NAMALWA (cell line): ENCODE results near the gene TSPEAR.
A peak's percentile ranks its signal among the peaks of the same experiment; 100 is the strongest.
"Not testable (repeated sequence)": the region's sequence is repeated elsewhere in the genome, so short reads cannot be mapped to it uniquely, and the experiment has no call there.

Experiments
- DNase-seq: peaks from one replicate; pipeline ENCODE4 v3.0.0-alpha.2; 2015; ENCODE audit warnings: low spot score

Gene TSPEAR

GRCh38 chr21:44568667-44569556 lies 142.5 kb downstream of the TSPEAR start:
- no peak for DNase-seq

- no peak for DNase-seq
Observed at GRCh38 chr21:44568261-44568660, 143.1 kb downstream of the TSPEAR start.

DNA sequence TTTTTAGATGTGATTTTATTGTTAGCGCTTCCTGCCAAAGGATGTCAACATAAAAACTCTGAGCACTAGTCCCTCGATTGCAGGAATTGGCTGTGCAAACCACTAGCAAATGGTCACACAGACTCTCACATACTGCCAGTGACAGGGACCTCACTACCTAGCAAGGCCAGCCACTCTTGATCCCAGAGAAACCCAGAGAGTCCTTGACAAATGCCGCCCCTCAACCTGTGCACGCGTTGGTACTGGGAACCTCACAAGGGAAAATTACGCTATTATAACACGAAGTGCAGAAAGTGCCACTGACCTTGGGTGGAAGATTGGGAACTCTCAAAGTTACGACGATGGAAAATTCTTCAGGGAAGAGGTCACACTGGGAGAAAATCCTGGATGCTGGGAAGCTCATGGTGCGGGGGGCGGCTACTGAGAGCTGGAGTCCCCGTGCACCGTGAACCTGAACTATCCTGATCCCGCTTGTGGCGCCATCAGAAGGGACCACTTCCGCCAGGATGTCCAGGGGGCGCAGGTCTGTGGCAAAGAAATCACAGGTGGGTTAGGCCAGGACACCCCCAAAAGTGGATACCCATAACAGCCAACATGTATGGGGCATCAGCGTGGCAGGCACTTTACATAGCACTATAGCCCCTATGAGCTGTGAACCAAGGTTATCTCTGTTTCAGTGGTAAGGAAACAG lies 143.7 kb downstream of the TSPEAR start:
- no peak for DNase-seq

DNA sequence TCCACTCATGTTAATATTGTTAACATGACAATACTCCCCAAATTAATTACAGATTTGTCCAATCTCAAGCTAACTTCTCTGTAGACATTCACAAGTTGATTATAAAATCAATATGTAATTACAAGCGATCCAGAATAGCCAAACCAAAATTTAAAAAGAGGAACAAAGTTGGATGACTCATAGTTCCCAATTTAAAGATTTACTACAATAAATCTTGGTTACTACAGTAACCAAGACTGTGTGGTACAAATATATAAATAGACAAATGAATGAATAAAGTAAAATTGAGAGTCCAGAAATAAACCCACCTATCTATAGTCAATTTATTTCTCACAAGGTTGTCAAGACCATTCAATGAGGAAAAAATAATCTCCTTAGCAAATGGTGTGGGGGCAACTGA lies 145.0 kb downstream of the TSPEAR start:
- peak; percentile 13 for DNase-seq

GRCh38 chr21:44564886-44565598 lies 146.3 kb downstream of the TSPEAR start:
- no peak for DNase-seq

- no peak for DNase-seq
Observed at GRCh38 chr21:44564099-44564498, 147.3 kb downstream of the TSPEAR start.

GRCh38 chr21:44558695-44559094 lies 152.7 kb downstream of the TSPEAR start, which contains the start of gene KRTAP10-3:
KRTAP10-3 (minus strand) TSS chr21:44558795; CDS start chr21:44558715, 80 bp downstream.
- no peak for DNase-seq

DNA sequence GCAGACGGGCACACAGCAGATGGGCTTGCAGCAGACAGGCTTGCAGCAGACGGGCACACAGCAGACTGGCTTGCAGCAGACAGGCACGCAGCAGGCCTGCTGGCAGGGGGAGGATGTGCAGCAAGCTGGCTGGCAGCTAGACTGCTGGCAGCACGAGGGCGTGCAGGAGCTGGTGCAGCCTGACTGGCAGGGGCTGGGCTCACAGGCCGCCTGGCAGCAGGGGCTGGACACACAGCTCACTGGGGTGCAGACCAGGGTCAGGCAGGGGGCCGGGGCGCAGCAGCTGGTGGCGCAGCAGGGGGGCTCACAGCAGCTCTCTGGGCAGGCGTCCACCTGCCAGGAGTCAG lies 153.1 kb downstream of the TSPEAR start:
- DNase-seq: not testable (repeated sequence)

DNA sequence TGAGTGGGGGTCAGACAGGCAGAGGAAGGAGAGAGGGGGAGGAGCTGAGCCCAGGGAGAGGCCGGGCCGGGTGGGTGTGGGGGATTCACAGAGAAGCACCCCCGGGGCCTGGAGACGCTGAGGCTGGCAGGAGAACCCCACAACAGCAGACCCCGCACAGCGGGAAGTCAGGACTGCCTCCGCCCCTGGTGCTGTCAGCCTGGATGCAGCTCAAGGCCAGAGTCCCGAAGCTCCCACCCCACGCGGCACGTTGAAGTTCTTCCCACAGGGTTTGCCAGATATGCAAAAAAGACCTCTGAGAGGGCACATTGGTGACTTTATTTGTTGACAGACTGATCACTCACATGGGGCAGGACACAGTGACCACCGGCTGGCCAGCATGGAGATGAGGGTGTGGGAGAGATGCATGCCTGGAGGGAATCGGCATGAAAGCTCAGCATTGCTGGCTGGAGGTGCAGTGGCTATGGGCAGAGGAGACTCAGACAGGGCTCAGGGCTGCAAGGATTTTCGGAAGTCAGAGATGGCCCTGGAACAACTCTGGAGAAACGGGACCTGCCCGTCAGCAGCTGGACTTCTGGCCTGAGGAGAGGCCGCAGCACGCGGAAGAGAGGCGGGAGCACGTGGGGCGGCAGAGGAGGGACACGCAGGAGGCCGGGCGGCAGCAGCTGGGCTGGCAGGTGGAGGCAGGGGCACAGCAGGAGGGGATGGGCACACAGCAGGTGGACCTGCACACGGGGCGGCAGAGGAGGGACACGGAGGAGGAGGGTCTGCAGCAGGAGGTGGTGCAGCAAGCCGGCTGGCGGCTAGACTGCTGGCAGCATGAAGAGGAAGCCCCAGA lies 153.7 kb downstream of the TSPEAR start:
- no peak for DNase-seq

DNA sequence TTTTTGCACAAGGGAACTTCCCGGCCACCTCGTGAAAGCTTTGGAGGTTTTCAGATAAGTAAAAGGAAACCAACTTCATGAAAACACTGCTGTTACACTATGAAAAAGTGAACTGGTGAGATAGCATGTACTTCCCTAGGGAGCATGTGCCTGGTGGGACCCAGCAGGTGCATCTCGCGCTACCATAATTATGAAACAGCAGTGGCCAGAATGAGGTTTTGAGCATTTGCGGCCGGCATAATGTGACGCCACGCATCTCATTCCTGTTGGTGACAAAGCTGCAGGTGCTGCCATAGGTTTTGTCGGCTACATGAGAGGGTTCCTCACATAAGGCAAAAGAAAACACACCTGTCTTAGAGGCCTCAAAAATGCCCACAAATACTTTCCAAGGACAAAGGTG lies 154.5 kb downstream of the TSPEAR start:
- peak; percentile 14 for DNase-seq

GRCh38 chr21:44555200-44555875 lies 156.0 kb downstream of the TSPEAR start:
- no peak for DNase-seq

- DNase-seq: no peak
Observed at GRCh38 chr21:44552681-44553080, 158.7 kb downstream of the TSPEAR start.

- no peak for DNase-seq
Observed at GRCh38 chr21:44552136-44552535, 159.2 kb downstream of the TSPEAR start.

- DNase-seq: no peak
Observed at GRCh38 chr21:44551340-44551961, 159.9 kb downstream of the TSPEAR start, which contains the start of gene KRTAP10-2. KRTAP10-2 (minus strand) TSS chr21:44551505; CDS start chr21:44551458, 47 bp downstream.

DNA sequence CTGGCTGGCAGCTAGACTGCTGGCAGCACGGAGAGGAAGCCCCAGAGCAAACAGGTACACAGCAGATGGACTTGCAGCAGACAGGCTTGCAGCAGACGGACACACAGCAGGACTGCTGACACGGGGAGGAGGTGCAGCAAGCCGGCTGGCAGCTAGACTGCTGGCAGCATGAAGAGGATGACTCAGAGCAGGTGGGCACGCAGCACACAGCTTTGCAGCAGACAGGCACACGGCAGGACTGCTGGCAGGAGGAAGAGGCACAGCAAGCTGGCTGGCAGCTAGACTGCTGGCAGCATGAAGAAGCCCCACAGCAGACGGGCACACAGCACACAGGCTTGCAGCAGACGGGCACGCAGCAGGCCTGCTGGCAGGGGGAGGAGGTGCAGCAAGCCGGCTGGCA lies 160.6 kb downstream of the TSPEAR start:
- no peak for DNase-seq

- not testable (repeated sequence) for DNase-seq
Observed at GRCh38 chr21:44550285-44550684, 161.1 kb downstream of the TSPEAR start.

GRCh38 chr21:44549525-44550211 lies 161.7 kb downstream of the TSPEAR start:
- DNase-seq: no peak

DNA sequence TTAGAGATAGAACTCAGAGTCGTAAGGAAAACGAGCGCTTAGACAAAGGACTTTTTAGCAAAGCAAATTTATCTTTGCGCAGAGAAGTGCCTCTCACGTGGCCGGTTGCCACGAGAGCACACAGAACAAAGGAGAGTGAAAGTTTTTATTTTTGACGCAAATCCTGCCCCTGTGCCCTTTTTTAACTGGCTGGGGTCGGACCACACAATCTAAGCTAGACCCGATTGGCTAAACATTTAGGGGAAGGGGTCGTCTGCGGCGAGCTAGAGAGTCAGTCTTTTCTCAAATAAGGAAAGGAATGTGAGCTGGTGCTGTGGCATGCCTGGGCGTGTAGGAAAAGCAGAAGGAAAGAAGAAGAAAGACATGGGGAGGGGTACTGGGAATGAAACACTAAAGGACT lies 162.4 kb downstream of the TSPEAR start:
- no peak for DNase-seq

- DNase-seq: no peak
Observed at GRCh38 chr21:44548381-44548780, 163.0 kb downstream of the TSPEAR start.
